LNCAP (cell line): ENCODE measurements around the gene IRX2.

Experiments used
- TF ChIP-seq, protein P1 (sequence below): fragments of 450-650 bp; IDR thresholded peaks from 2 replicates; pipeline ENCODE4 v1.5.1; 2017; ENCODE audit warnings: mild to moderate bottlenecking

IRX2 gene

DNA sequence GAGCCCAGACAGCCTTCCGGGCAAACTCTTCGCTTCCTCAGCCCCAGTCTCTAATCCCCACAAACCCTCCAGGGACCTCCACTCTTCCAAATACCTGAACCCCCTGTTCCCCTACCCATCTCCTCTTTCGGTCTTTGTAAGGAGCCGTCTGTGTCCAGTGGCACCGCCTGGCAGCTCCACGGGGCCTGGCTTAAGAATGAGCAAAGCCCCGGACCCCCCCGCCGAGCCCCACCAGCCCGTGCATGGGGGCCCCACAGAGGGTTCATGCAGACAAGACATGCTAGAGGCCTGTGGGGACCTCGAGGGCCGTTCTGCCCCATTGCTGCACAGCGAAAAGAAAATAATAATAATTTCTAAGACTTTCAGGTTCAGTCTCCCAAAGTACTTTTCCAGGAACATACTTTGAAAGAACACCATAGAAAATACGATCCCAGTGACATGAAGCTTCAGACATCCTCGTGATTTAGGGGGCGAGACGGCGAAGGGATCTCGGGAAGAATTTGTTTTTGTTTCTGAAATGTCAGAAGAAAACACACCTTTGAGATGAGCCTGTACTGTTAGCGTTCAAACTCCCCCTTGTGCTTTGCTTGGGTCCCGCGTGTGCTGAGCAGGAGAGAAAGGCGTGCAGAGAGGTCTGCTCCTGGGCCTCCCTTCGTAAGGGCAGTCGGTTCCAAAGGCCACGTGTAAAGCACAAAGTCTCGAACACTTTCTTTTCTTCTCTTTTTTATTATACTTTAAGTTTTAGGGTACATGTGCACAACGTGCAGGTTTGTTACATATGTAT, 49.2 kb downstream of the IRX2 start:
- TF ChIP-seq, protein P1, sequence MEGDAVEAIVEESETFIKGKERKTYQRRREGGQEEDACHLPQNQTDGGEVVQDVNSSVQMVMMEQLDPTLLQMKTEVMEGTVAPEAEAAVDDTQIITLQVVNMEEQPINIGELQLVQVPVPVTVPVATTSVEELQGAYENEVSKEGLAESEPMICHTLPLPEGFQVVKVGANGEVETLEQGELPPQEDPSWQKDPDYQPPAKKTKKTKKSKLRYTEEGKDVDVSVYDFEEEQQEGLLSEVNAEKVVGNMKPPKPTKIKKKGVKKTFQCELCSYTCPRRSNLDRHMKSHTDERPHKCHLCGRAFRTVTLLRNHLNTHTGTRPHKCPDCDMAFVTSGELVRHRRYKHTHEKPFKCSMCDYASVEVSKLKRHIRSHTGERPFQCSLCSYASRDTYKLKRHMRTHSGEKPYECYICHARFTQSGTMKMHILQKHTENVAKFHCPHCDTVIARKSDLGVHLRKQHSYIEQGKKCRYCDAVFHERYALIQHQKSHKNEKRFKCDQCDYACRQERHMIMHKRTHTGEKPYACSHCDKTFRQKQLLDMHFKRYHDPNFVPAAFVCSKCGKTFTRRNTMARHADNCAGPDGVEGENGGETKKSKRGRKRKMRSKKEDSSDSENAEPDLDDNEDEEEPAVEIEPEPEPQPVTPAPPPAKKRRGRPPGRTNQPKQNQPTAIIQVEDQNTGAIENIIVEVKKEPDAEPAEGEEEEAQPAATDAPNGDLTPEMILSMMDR = no peak

DNA sequence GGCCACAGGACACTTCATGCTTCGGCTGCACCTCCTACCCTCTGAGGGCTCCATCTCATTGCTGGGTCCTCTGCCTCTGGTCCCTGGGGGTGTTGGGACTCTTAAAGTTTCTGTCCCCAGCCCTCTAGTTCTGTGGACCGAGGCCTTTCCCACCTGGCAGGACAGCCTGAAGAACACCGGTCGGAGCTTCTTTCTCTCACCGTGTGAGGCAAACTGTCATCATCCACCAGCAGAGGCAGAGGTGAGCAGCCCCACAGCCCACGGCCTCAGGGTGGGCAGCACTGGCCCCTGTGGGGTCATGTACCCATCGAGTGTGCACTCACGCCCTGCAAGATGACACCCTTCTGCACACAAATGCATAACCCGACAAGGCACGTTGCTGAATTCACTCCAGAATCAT, 49.9 kb downstream of the IRX2 start:
- TF ChIP-seq, protein P1 = no peak

DNA sequence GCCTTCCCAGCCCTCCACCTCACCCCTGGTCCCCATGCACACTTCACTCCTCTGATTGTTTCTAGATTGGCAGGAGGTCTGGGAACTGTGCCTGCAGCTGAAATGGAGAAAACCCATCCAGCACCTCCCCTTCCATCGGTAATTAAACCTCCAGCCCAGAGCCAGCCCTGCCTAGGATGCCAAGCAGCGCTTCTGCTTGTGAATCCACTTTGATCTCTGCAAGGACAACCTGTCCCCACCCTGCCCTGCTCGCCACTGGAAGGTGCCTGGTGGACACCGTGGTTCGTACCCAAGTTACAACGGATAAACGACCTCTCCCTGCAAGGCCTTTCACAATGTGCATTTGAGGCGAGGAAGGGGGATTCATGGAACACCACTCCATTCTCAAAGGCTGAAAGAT, 50.6 kb downstream of the IRX2 start:
- TF ChIP-seq, protein P1 = no peak

DNA sequence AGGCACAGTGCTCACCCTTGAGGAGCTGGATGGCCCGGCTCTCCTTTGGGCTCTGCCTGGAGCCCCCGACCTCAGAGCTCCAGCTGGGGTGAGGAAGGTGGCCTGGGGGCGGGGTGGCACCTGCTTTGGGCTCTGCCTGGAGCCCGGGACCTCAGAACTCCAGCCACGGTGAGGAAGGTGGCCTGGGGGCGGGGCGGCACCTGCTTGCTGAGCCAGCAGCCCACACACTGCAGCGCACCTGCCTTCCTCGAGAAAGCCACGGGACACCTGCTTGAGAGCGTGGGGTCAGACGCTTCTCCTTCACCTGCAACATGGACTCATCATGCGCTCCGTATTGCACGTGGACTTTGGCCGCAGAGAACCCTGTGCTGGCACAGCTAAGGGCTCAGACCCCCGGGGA, 51.8 kb downstream of the IRX2 start:
- TF ChIP-seq, protein P1 = no peak

DNA sequence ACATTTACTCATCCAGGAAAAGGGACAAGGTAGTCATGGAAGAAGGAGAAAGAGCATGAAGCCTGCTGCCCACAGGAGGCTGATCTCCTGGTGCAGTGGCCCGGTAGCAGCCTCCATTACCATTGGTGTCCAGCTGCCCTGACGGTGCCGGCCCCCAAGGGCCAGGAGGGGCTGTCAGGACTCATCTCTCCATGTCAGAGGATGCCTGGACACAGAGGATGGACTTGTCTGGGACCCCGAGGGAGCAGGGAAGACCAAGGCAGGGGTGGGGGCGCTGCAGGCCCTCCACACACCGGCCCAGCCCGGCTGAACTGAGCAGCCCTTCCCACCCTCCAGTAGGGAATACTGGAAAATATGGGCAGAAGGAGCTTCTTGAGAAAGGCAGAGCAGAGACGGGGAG, 52.2 kb downstream of the IRX2 start:
- TF ChIP-seq, protein P1 = no peak

DNA sequence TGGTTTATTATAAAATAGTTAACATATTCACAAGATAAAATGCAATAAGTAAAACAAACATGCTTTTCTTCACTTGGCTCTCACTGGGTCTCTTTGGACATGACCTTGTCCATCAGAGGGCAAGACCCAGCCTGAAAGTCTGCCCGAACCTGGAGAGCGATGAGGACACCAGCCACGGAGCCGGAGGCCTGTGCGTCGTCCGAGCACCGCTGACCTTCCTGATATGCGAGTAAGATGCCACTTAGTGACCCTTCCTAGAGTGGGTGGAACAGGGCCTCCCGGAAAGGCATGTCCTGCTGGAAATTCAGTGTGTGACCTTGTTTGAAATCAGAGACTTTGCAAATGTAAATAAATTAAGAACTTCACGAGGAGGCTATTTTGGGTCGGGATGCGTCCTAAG, 52.9 kb downstream of the IRX2 start:
- TF ChIP-seq, protein P1 = no peak

DNA sequence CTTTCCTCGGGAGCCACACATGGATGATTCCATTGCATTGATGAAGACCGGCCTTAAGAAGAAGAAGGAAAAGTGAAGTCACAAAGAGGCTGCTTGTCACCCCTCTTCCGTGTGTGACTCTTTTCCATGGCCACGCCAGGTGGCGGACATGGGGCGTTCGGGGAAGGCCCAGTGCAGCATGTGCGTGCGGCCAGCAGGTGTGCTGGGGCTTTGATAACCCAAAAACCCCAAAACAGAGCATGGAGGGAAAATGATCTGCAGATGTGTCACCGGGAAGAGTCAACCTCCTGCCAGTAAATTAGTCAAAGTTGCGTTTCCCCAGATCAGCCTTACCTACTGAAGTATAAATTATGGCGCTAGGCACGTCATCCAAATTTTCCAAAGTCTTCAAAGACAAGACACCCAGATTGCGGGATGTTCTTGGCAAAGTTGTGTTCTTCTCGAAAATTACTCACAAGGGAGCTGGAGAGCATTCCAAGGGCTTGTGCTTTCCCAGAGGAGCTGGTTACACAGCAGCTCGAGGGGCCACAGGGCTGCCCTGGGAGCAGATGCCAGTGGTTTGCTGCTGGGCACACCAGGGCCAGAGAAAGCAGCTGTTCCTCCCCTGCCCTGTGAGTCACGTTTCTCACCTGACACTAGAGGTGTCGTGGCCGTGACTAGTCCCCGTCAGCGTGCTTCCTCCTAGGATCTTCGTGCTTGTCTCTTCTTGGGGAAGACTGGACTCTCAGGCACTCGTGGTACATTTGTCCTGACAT, 53.9 kb downstream of the IRX2 start:
- TF ChIP-seq, protein P1 = no peak
